COLO829 (cell line): ENCODE data around the gene ARHGAP22.

Source experiments
- DNase-seq: peaks from one replicate; pipeline ENCODE4 v3.0.0; 2012; ENCODE audit warnings: low spot score

The ARHGAP22 gene

GRCh38 chr10:48587819-48588218 lies 17.1 kb downstream of the ARHGAP22 start:
- DNase-seq, result no peak

- DNase-seq, result no peak
These were observed 17.8 kb downstream of the ARHGAP22 start for GRCh38 chr10:48587101-48587500.

- DNase-seq, result no peak
These were observed 21.9 kb downstream of the ARHGAP22 start for GRCh38 chr10:48582970-48583369.

GRCh38 chr10:48580236-48580635 lies 24.6 kb downstream of the ARHGAP22 start:
- no peak for DNase-seq

- DNase-seq, result no peak
These were observed 25.5 kb downstream of the ARHGAP22 start for GRCh38 chr10:48579251-48579960.

GRCh38 chr10:48577158-48577557 lies 27.7 kb downstream of the ARHGAP22 start:
- no peak for DNase-seq

GRCh38 chr10:48576501-48576900 lies 28.4 kb downstream of the ARHGAP22 start:
- no peak for DNase-seq

- DNase-seq, result no peak
These were observed 29.0 kb downstream of the ARHGAP22 start for GRCh38 chr10:48575901-48576300.

GRCh38 chr10:48574817-48575380 lies 30.0 kb downstream of the ARHGAP22 start:
- no peak for DNase-seq

GRCh38 chr10:48574322-48574796 lies 30.5 kb downstream of the ARHGAP22 start:
- no peak for DNase-seq

- no peak for DNase-seq
These were observed 31.8 kb downstream of the ARHGAP22 start for GRCh38 chr10:48573045-48573444.

GRCh38 chr10:48572414-48572813 lies 32.5 kb downstream of the ARHGAP22 start:
- no peak for DNase-seq

GRCh38 chr10:48568546-48568945 lies 36.3 kb downstream of the ARHGAP22 start:
- no peak for DNase-seq

- DNase-seq, result no peak
These were observed 36.7 kb downstream of the ARHGAP22 start for GRCh38 chr10:48568131-48568530.

- no peak for DNase-seq
These were observed 37.5 kb downstream of the ARHGAP22 start for GRCh38 chr10:48567346-48567745.

- no peak for DNase-seq
These were observed 40.3 kb downstream of the ARHGAP22 start for GRCh38 chr10:48564466-48565160.

- no peak for DNase-seq
These were observed 47.3 kb downstream of the ARHGAP22 start for GRCh38 chr10:48557511-48558123.

GRCh38 chr10:48556713-48557112 lies 48.2 kb downstream of the ARHGAP22 start:
- no peak for DNase-seq

GRCh38 chr10:48556065-48556464 lies 48.8 kb downstream of the ARHGAP22 start:
- DNase-seq, result no peak

GRCh38 chr10:48555310-48556042 lies 49.4 kb downstream of the ARHGAP22 start:
- no peak for DNase-seq

GRCh38 chr10:48554656-48555055 lies 50.2 kb downstream of the ARHGAP22 start:
- no peak for DNase-seq

- no peak for DNase-seq
These were observed 50.6 kb downstream of the ARHGAP22 start for GRCh38 chr10:48554246-48554645.
